ENCODE data around the gene BCL6B.
A peak's percentile ranks its signal among the peaks of the same experiment; 100 is the strongest.

Gene BCL6B

GRCh38 chr17:7034955-7035590, 12.2 kb downstream of the BCL6B start:
- H3K4me3 ChIP-seq (ENCODE audit: low read depth, low read length) = peak overlapping the region; percentile 80
- no peak for TF ChIP-seq CTCF (IDR thresholded peaks at IDR 0.05; ENCODE audit: insufficient read depth, low read length, missing control alignments)
- CTCF ChIA-PET = interaction anchor here (0.6 to 1.7 kb wide), 9 partner anchors 9 to 289 kb away, joined by 3 to 17 read pairs (median 3); partner anchors contain the start of gene BCL6B
- DNase-seq (ENCODE audit: low read depth, low spot score) = no peak
- POLR2A ChIA-PET = interaction anchor here (0.8 to 1.3 kb wide), 3 partner anchors 10 to 203 kb away, joined by 3 to 5 read pairs (median 4); no protein-coding TSS in a partner anchor

GRCh38 chr17:7035591-7036368, 12.9 kb downstream of the BCL6B start, which contains the start of gene SLC16A13:
SLC16A13 (plus strand) TSS chr17:7036015; CDS start chr17:7036383, 368 bp downstream.
- peak within 1 kb of the TSS; percentile 80 for H3K4me3 ChIP-seq (ENCODE audit: low read depth, low read length)
- ChIA-PET POLR2A (interaction anchor here (0.8 to 1.3 kb wide), 3 partner anchors 10 to 202 kb away, joined by 3 to 5 read pairs (median 4); no protein-coding TSS in a partner anchor), CTCF (interaction anchor here (0.6 to 1.7 kb wide), 9 partner anchors 9 to 289 kb away, joined by 3 to 17 read pairs (median 3); partner anchors contain the start of gene BCL6B)
- DNase-seq (ENCODE audit: low read depth, low spot score) = peak; percentile 66
- TF ChIP-seq CTCF (IDR thresholded peaks at IDR 0.05; ENCODE audit: insufficient read depth, low read length, missing control alignments) = no peak

- ChIA-PET POLR2A (no interaction called here), CTCF (interaction anchor here (0.6 to 2.1 kb wide), 8 partner anchors 8 to 139 kb away, joined by 3 to 14 read pairs (median 4); no protein-coding TSS in a partner anchor)
- DNase-seq (ENCODE audit: low read depth, low spot score) = no peak
- no peak overlapping the region for H3K4me3 ChIP-seq (ENCODE audit: low read depth, low read length)
- TF ChIP-seq CTCF (IDR thresholded peaks at IDR 0.05; ENCODE audit: insufficient read depth, low read length, missing control alignments) = no peak
Measured at GRCh38 chr17:7038025-7038862, 15.4 kb downstream of the BCL6B start.

- ChIA-PET CTCF (interaction anchor here (3.9 kb wide), 1 partner anchor 12 kb away, joined by 22 read pairs; no protein-coding TSS in a partner anchor), POLR2A (no interaction called here)
- no peak overlapping the region for H3K4me3 ChIP-seq (ENCODE audit: low read depth, low read length)
- TF ChIP-seq CTCF (IDR thresholded peaks at IDR 0.05; ENCODE audit: insufficient read depth, low read length, missing control alignments) = no peak
- DNase-seq (ENCODE audit: low read depth, low spot score) = no peak
Measured at GRCh38 chr17:7039832-7040231, 17.0 kb downstream of the BCL6B start.

GRCh38 chr17:7041607-7042500, 19.0 kb downstream of the BCL6B start:
- no peak overlapping the region; the same call in 1 of the 2 replicates for H3K4me3 ChIP-seq (ENCODE audit: low read depth, low read length)
- TF ChIP-seq CTCF (IDR thresholded peaks at IDR 0.05; ENCODE audit: insufficient read depth, low read length, missing control alignments) = no peak
- ChIA-PET POLR2A (interaction anchor here (0.7 kb wide), 1 partner anchor 13 kb away, joined by 4 read pairs; no protein-coding TSS in a partner anchor), CTCF (interaction anchor here (1.0 to 3.9 kb wide), 8 partner anchors 10 to 255 kb away, joined by 3 to 22 read pairs (median 6); no protein-coding TSS in a partner anchor)
- DNase-seq (ENCODE audit: low read depth, low spot score) = no peak

Measured in AG04449 (cell line).